Osteocyte (in vitro differentiated cells): ENCODE measurements around the gene CMSS1. TPM values are rescaled to one million over a fixed set of nuclear protein-coding genes. Genes with fewer than 3 reads are reported as not detected.
A peak's percentile ranks its signal among the peaks of the same experiment; 100 is the strongest.

Experiments
- DNase-seq: peaks from one replicate; pipeline ENCODE4 v3.0.0; 2021; ENCODE audit warnings: mixed read lengths; ENCODE audit not compliant: unreplicated experiment; ENCODE audit errors: extremely low spot score
- H3K27ac Mint-ChIP-seq: one replicate; pipeline ENCODE4 v1.8.0; 2021; ENCODE audit warnings: mild to moderate bottlenecking, mixed read lengths; ENCODE audit not compliant: unreplicated experiment
- H3K27me3 Mint-ChIP-seq: one replicate; pipeline ENCODE4 v1.8.0; 2021; ENCODE audit warnings: mixed read lengths; ENCODE audit not compliant: unreplicated experiment
- H3K36me3 Mint-ChIP-seq: one replicate; pipeline ENCODE4 v1.8.0; 2021; ENCODE audit warnings: mixed read lengths; ENCODE audit not compliant: unreplicated experiment
- H3K4me1 Mint-ChIP-seq: one replicate; pipeline ENCODE4 v1.8.0; 2021; ENCODE audit warnings: mixed read lengths; ENCODE audit not compliant: unreplicated experiment
- H3K4me3 Mint-ChIP-seq: one replicate; pipeline ENCODE4 v1.8.0; 2021; ENCODE audit warnings: mild to moderate bottlenecking, moderate library complexity, mixed read lengths; ENCODE audit not compliant: unreplicated experiment
- H3K9me3 Mint-ChIP-seq: one replicate; pipeline ENCODE4 v1.8.0; 2021; ENCODE audit warnings: mixed read lengths; ENCODE audit not compliant: unreplicated experiment
- CTCF ChIP-seq: fragments of 200-600 bp; sonication (generic); IDR thresholded peaks from 2 replicates; pipeline ENCODE4 v1.5.0; 2021; ENCODE audit warnings: antibody characterized with exemption, mild to moderate bottlenecking, moderate library complexity
- total RNA-seq: library from RNA; stranded (reverse); gene quantifications from 2 replicates; pipeline ENCODE4 v1.2.1, GENCODE V29; 2021

The CMSS1 gene
- total RNA-seq, 1 donor from 2014 or later: 38.5 TPM

GRCh38 chr3:100124201-100124761, 306.6 kb downstream of the CMSS1 start:
- Mint-ChIP-seq H3K9me3 (no peaks in the 10 kb centered on the region), H3K4me1 (peaks cover 25% of the 10 kb centered on the region), H3K27me3 (no peaks in the 10 kb centered on the region), H3K27ac (no peak overlapping the region), H3K4me3 (no peak overlapping the region), H3K36me3 (no peaks in the 10 kb centered on the region)
- no peak for DNase-seq
- TF ChIP-seq CTCF: no peak

DNA sequence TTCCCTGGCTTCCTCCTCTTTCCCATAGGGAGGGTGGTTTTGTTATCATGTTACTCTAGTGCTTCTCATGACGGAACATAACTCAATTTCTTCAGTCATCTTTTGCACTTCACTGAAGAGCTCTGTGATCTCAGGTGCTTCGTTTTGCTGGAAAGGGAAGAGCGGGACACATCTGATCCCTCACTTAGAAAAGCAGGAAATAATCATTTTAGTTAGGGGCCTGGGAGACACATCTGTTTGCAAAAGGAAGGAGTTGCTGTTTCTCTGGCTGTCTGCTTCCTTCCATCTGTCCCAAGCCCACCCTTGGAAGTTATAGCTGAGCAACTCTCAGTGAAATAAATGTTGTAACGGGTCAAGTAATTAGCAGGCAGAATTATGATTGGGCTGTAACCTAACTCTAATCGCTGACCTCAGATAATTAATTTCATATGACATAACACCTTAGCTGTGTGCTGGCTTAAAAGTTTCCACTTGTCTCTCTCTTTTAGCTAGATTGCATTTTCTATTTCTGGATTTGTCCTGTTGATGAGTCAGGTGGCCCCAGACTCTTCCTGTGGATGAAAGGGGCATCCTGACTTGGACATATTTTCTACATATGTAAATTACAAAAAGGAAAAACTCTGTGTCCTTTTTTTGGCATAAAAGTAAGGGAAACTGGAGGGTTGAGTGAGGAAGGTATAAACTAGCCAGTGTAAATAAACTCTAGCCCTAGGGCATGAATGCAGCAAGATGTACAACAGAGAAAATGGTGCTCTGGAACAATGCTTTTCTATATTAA, 307.7 kb downstream of the CMSS1 start:
- H3K9me3 Mint-ChIP-seq: no peaks in the 10 kb centered on the region

GRCh38 chr3:100127792-100128191, 310.1 kb downstream of the CMSS1 start:
- no peaks in the 10 kb centered on the region for H3K36me3 Mint-ChIP-seq
- no peak overlapping the region for H3K27ac Mint-ChIP-seq
- no peak overlapping the region for H3K4me3 Mint-ChIP-seq
- peaks cover 23% of the 10 kb centered on the region for H3K4me1 Mint-ChIP-seq
- DNase-seq: no peak
- H3K27me3 Mint-ChIP-seq: no peaks in the 10 kb centered on the region
- no peak for TF ChIP-seq CTCF
- H3K9me3 Mint-ChIP-seq: no peaks in the 10 kb centered on the region

More for the DNA sequence above, 307.7 kb downstream of the CMSS1 start:
- no peak overlapping the region for H3K4me3 Mint-ChIP-seq
- H3K27me3 Mint-ChIP-seq: no peaks in the 10 kb centered on the region
- TF ChIP-seq CTCF: no peak
- H3K27ac Mint-ChIP-seq: peak overlapping the region; percentile 44
- no peak for DNase-seq
- peaks cover 23% of the 10 kb centered on the region for H3K4me1 Mint-ChIP-seq
- no peaks in the 10 kb centered on the region for H3K36me3 Mint-ChIP-seq

GRCh38 chr3:100128565-100128964, 310.9 kb downstream of the CMSS1 start:
- Mint-ChIP-seq H3K9me3 (no peaks in the 10 kb centered on the region), H3K27me3 (no peaks in the 10 kb centered on the region), H3K36me3 (no peaks in the 10 kb centered on the region), H3K4me3 (no peak overlapping the region), H3K27ac (no peak overlapping the region), H3K4me1 (peaks cover 22% of the 10 kb centered on the region)
- no peak for TF ChIP-seq CTCF
- no peak for DNase-seq

DNA sequence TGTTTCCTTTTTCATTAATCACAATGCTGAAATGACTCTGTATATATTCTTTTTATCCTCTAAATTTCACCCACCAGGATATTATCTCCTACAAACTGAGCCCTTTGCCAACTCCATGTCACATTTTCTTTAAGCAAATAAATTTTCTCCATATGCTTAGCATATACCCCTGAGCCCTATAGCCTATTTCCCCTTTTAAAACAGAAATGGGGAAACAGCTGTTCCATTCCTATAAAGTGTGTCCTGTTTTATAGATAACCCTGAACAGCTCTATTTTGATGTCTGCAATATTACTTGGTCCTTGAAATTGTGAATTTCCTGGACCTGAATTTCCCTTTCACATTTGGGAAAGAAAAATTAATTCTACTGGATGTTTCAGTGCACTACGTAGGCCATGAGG, 312.3 kb downstream of the CMSS1 start:
- peaks cover 13% of the 10 kb centered on the region for H3K4me1 Mint-ChIP-seq
- DNase-seq: no peak
- H3K27ac Mint-ChIP-seq: no peak overlapping the region
- H3K4me3 Mint-ChIP-seq: no peak overlapping the region
- no peaks in the 10 kb centered on the region for H3K9me3 Mint-ChIP-seq
- no peaks in the 10 kb centered on the region for H3K27me3 Mint-ChIP-seq
- TF ChIP-seq CTCF: no peak
- no peaks in the 10 kb centered on the region for H3K36me3 Mint-ChIP-seq
